ENCODE measurements around the gene SLC22A9. TPM values are rescaled to one million over a fixed set of nuclear protein-coding genes. Genes with fewer than 3 reads are reported as not detected.
"Not testable (repeated sequence)": the region's sequence is repeated elsewhere in the genome, so short reads cannot be mapped to it uniquely, and the experiment has no call there.

Gene SLC22A9
- total RNA-seq: not detected
- not detected for polyA plus RNA-seq (2013, experiment 1 of 2)
- not detected for polyA plus RNA-seq (2013, experiment 2 of 2)
- long read RNA-seq, experiment 1: 0 reads
- long read RNA-seq, experiment 2: 0 reads
- long read RNA-seq, experiment 3: 0 reads
- long read RNA-seq, experiment 4: 0 reads

- Histone ChIP-seq H3K27ac (ENCODE audit: low read depth, low read length) (no peak within 1 kb of the TSS), H3K9me3 (ENCODE audit: control insufficient read depth, low read length) (no peaks in the 10 kb centered on the region), H3K9ac (ENCODE audit: extremely low read depth, low read length, poor library complexity, severe bottlenecking) (no peak within 1 kb of the TSS), H3K4me1 (ENCODE audit: control insufficient read depth, insufficient read depth, low read length) (no peaks in the 10 kb centered on the region), H3K4me3 (ENCODE audit: low read length) (no peak within 1 kb of the TSS), H3K27me3 (ENCODE audit: control insufficient read depth, insufficient read depth, low read length, poor library complexity, severe bottlenecking) (no peaks in the 10 kb centered on the region), H3K36me3 (ENCODE audit: control insufficient read depth, insufficient read depth, low read length) (no peaks in the 10 kb centered on the region)
- 85 to 91% methylated on average over 10 of the region's 10 CpGs for WGBS, 2 experiments (ENCODE audit: insufficient coverage in 1 of 2, insufficient read length in 1 of 2)
- H3K9me3 Mint-ChIP-seq: peaks cover 5% of the 10 kb centered on the region
- DNase-seq: no peak
- no peaks in the 10 kb centered on the region for H3K27me3 Mint-ChIP-seq (ENCODE audit: insufficient read depth)
- no peak within 1 kb of the TSS for H3K4me3 Mint-ChIP-seq
- H3K4me1 Mint-ChIP-seq: no peaks in the 10 kb centered on the region
- H3K36me3 Mint-ChIP-seq (ENCODE audit: low read depth): no peaks in the 10 kb centered on the region
- no peak for TF ChIP-seq CTCF (conservative IDR thresholded peaks at IDR 0.05)
- no peak within 1 kb of the TSS for H3K27ac Mint-ChIP-seq
Observed at GRCh38 chr11:63369165-63369970, at the start of gene SLC22A9. Gene SLC22A9, plus strand, starts transcription at chr11:63369785. Its CDS starts 272 bp downstream, at chr11:63370057.

GRCh38 chr11:63321723-63322122, 47.9 kb upstream of the SLC22A9 start:
- H3K27me3 ChIP-seq (ENCODE audit: control insufficient read depth, insufficient read depth, low read length, poor library complexity, severe bottlenecking): no peaks in the 10 kb centered on the region
- H3K36me3 ChIP-seq (ENCODE audit: control insufficient read depth, insufficient read depth, low read length): no peaks in the 10 kb centered on the region
- TF ChIP-seq CTCF (conservative IDR thresholded peaks at IDR 0.05): no peak
- H3K4me1 Mint-ChIP-seq: no peaks in the 10 kb centered on the region
- no peaks in the 10 kb centered on the region for H3K4me1 ChIP-seq (ENCODE audit: control insufficient read depth, insufficient read depth, low read length)
- no peak overlapping the region for H3K4me3 Mint-ChIP-seq
- H3K27me3 Mint-ChIP-seq (ENCODE audit: insufficient read depth): no peaks in the 10 kb centered on the region
- no peaks in the 10 kb centered on the region for H3K36me3 Mint-ChIP-seq (ENCODE audit: low read depth)
- peaks cover 21% of the 10 kb centered on the region for H3K9me3 ChIP-seq (ENCODE audit: control insufficient read depth, low read length)
- H3K9me3 Mint-ChIP-seq: peaks cover 34% of the 10 kb centered on the region
- no peak overlapping the region for H3K27ac Mint-ChIP-seq
- H3K27ac ChIP-seq (ENCODE audit: low read depth, low read length): no peak overlapping the region
- H3K4me3 ChIP-seq (ENCODE audit: low read length): no peak overlapping the region
- no peak overlapping the region for H3K9ac ChIP-seq (ENCODE audit: extremely low read depth, low read length, poor library complexity, severe bottlenecking)
- DNase-seq: no peak

- 83 to 84% methylated on average over 1 to 3 of the region's 3 CpGs for WGBS, 2 experiments (ENCODE audit: insufficient coverage in 1 of 2, insufficient read length in 1 of 2)
- not testable (repeated sequence) for H3K4me1 Mint-ChIP-seq; H3K9me3 ChIP-seq (ENCODE audit: control insufficient read depth, low read length); H3K4me3 ChIP-seq (ENCODE audit: low read length); H3K27ac ChIP-seq (ENCODE audit: low read depth, low read length); H3K36me3 Mint-ChIP-seq (ENCODE audit: low read depth); H3K36me3 ChIP-seq (ENCODE audit: control insufficient read depth, insufficient read depth, low read length); H3K4me1 ChIP-seq (ENCODE audit: control insufficient read depth, insufficient read depth, low read length); H3K4me3 Mint-ChIP-seq; H3K27ac Mint-ChIP-seq; H3K27me3 ChIP-seq (ENCODE audit: control insufficient read depth, insufficient read depth, low read length, poor library complexity, severe bottlenecking); H3K9ac ChIP-seq (ENCODE audit: extremely low read depth, low read length, poor library complexity, severe bottlenecking); H3K27me3 Mint-ChIP-seq (ENCODE audit: insufficient read depth); DNase-seq
- peaks cover 48% of the 10 kb centered on the region for H3K9me3 Mint-ChIP-seq
Observed at GRCh38 chr11:63335089-63335488, 34.5 kb upstream of the SLC22A9 start.

Measured in endodermal cell (in vitro differentiated cells).